Peyer's patch (tissue), 4 donors: ENCODE data around the gene SDF2L1. TPM values are rescaled to one million over a fixed set of nuclear protein-coding genes. Genes with fewer than 3 reads are reported as not detected.

Experiments
- DNase-seq, 3 donors: peaks; one replicate each; pipeline ENCODE4 v3.0.0-alpha.2; 2017 to 2019
- H3K27ac ChIP-seq, 4 donors: fragments of 200-600 bp; sonication (generic); one replicate each; pipeline ENCODE4 v1.5.1; 2016 to 2019
- H3K27me3 ChIP-seq, 2 donors: fragments of 200-600 bp; sonication (generic); one replicate each; pipeline ENCODE4 v1.5.1; 2019
- H3K36me3 ChIP-seq, 3 donors: fragments of 200-600 bp; sonication (generic); one replicate each; pipeline ENCODE4 v1.5.1; 2016 to 2019
- H3K4me1 ChIP-seq, 4 donors: fragments of 200-600 bp; sonication (generic); one replicate each; pipeline ENCODE4 v1.5.1; 2016 to 2019
- H3K4me3 ChIP-seq, 4 donors: fragments of 200-600 bp; sonication (generic); 1 replicate in 3 of 4; 2 replicates in 1 of 4; pipeline ENCODE4 v1.5.1; 2016 to 2019; ENCODE audit warnings: mild to moderate bottlenecking in 1 of 4
- H3K9me3 ChIP-seq, 4 donors: fragments of 200-600 bp; sonication (generic); one replicate each; pipeline ENCODE4 v1.5.1; 2016 to 2019; ENCODE audit warnings: mild to moderate bottlenecking in 1 of 4
- CTCF ChIP-seq, 6 experiments: fragments of 450-650 bp in 4 of 6; fragments of 200-600 bp in 2 of 6; sonication (generic) in 1 of 6; IDR thresholded peaks; one replicate each; pipeline ENCODE4 v1.5.1; 2017 to 2019; ENCODE audit warnings: antibody characterized with exemption in 6 of 6, mild to moderate bottlenecking in 3 of 6, moderate library complexity in 1 of 6
- POLR2A ChIP-seq, 2 donors: fragments of 450-650 bp; IDR thresholded peaks; one replicate each; pipeline ENCODE4 v1.5.1; 2017; ENCODE audit warnings: antibody characterized with exemption in 2 of 2, mild to moderate bottlenecking in 2 of 2, moderate library complexity in 2 of 2
- total RNA-seq, 4 donors: library from RNA; depleted of rRNA; stranded (reverse); fragments of >200 nt; gene quantifications; one replicate each; pipeline ENCODE4 v1.1.0, GENCODE V29; 2016

SDF2L1 gene
- total RNA-seq, 4 donors from 2014 or later = 14.9 to 49.2 (median 30.0) TPM

- Histone ChIP-seq H3K4me1 (peaks cover 0 to 11% (median 0%) of the 10 kb centered on the region in 4 donors), H3K27ac (no peak overlapping the region), H3K9me3 (no peaks in the 10 kb centered on the region), H3K27me3 (no peaks in the 10 kb centered on the region), H3K36me3 (no peaks in the 10 kb centered on the region), H3K4me3 (no peak overlapping the region)
- no peak for TF ChIP-seq CTCF (IDR thresholded peaks at IDR 0.05)
- no peak for TF ChIP-seq POLR2A (IDR thresholded peaks at IDR 0.05)
- peak in 1 of 3 donors; percentile 43 for DNase-seq
Observed at GRCh38 chr22:21663738-21664137, 21.6 kb downstream of the SDF2L1 start.

GRCh38 chr22:21665047-21665851, 23.1 kb downstream of the SDF2L1 start:
- Histone ChIP-seq H3K4me3 (peak overlapping the region; percentile 60 to 77 (median 66)), H3K27ac (peak overlapping the region; percentile 82 to 95 (median 90)), H3K4me1 (peaks cover 0 to 11% (median 0%) of the 10 kb centered on the region in 4 donors), H3K9me3 (no peaks in the 10 kb centered on the region), H3K27me3 (no peaks in the 10 kb centered on the region), H3K36me3 (peaks cover 0 to 2% (median 0%) of the 10 kb centered on the region in 3 donors)
- no peak for DNase-seq
- TF ChIP-seq CTCF (IDR thresholded peaks at IDR 0.05) = no peak
- TF ChIP-seq POLR2A (IDR thresholded peaks at IDR 0.05) = no peak

GRCh38 chr22:21666786-21667185, 24.7 kb downstream of the SDF2L1 start:
- no peak for TF ChIP-seq CTCF (IDR thresholded peaks at IDR 0.05)
- TF ChIP-seq POLR2A (IDR thresholded peaks at IDR 0.05) = no peak
- Histone ChIP-seq H3K4me1 (peaks cover 0 to 11% (median 0%) of the 10 kb centered on the region in 4 donors), H3K36me3 (peaks cover 0 to 17% (median 0%) of the 10 kb centered on the region in 3 donors), H3K27me3 (no peaks in the 10 kb centered on the region), H3K27ac (peak overlapping the region; percentile 82 to 95 (median 90)), H3K4me3 (peak overlapping the region; percentile 60 to 77 (median 66)), H3K9me3 (no peaks in the 10 kb centered on the region)
- no peak for DNase-seq

DNA sequence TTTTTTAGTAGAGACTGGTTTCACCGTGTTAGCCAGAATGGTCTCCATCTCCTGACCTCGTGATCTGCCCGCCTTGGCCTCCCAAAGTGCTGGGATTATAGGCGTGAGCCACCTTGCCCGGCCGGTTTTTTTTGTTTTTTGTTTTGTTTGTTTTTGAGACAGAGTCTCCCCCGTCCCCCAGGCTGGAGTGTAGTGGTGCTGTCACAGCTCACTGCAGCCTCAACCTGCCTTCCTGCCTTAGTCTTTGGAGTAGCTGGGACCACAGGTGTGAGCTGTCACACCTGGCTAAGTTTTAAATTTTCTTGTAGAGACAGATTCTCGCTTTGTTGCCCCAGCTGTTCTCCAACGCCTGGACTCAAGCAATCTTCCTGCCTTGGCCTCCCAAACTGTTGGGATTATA, 26.9 kb downstream of the SDF2L1 start:
- Histone ChIP-seq H3K4me3 (no peak overlapping the region), H3K36me3 (peaks cover 0 to 39% (median 0%) of the 10 kb centered on the region in 3 donors), H3K27ac (no peak overlapping the region), H3K9me3 (no peaks in the 10 kb centered on the region), H3K27me3 (no peaks in the 10 kb centered on the region), H3K4me1 (peaks cover 0 to 11% (median 0%) of the 10 kb centered on the region in 4 donors)
- DNase-seq = no peak
- TF ChIP-seq POLR2A (IDR thresholded peaks at IDR 0.05) (no peak), CTCF (IDR thresholded peaks at IDR 0.05) (no peak)

DNA sequence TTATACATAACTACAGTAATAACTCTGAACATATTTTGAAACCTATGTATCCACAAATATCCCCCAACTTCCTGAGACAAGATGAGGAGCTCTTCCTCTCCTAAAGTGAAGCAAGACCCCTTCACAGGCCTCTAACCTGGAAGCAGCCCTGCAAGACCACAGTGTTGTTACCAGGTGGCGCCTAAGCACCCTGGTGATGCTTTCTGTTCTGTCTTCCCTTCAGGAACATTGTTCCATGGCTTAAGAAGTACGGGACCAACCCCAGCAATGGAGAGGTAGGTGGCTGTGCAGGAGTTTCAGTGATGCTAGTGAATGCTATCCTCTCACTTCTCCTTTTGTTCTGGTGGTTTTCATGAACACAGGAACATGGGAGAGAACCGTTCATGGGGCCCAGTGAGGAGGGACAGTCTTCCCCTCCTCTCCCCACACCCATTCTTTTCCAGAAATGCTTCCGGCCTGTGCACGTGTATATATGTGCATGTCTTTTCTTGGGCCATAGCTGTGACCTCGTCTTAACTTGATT, 30.1 kb downstream of the SDF2L1 start:
- DNase-seq = no peak
- H3K36me3 ChIP-seq = peaks cover 0 to 62% (median 0%) of the 10 kb centered on the region in 3 donors
- TF ChIP-seq POLR2A (IDR thresholded peaks at IDR 0.05) (no peak), CTCF (IDR thresholded peaks at IDR 0.05) (no peak)

More for the DNA sequence above, 30.1 kb downstream of the SDF2L1 start:
- no peak overlapping the region for H3K27ac ChIP-seq
- no peak overlapping the region for H3K4me3 ChIP-seq
- no peaks in the 10 kb centered on the region for H3K27me3 ChIP-seq
- peaks cover 0 to 3% (median 0%) of the 10 kb centered on the region in 4 donors for H3K4me1 ChIP-seq
- H3K9me3 ChIP-seq = no peaks in the 10 kb centered on the region
